AG09309 (cell line): ENCODE measurements around the gene C1orf198.
A peak's percentile ranks its signal among the peaks of the same experiment; 100 is the strongest.

ENCODE experiments used
- DNase-seq: peaks from one replicate; pipeline ENCODE4 v3.0.0-alpha.2; 2010; ENCODE audit warnings: low read depth
- H3K4me3 ChIP-seq: 2 replicates; pipeline ENCODE4 v1.5.1; 2011; ENCODE audit warnings: mild to moderate bottlenecking, low read depth, low read length, moderate library complexity; ENCODE audit not compliant: control insufficient read depth
- TF ChIP-seq, protein P1 (sequence below): IDR thresholded peaks from 2 replicates; pipeline ENCODE4 v1.5.1; 2011; ENCODE audit warnings: mild to moderate bottlenecking, low read depth, low read length, inconsistent platforms; ENCODE audit not compliant: insufficient read depth, control insufficient read depth; ENCODE audit errors: missing control alignments

The C1orf198 gene

DNA sequence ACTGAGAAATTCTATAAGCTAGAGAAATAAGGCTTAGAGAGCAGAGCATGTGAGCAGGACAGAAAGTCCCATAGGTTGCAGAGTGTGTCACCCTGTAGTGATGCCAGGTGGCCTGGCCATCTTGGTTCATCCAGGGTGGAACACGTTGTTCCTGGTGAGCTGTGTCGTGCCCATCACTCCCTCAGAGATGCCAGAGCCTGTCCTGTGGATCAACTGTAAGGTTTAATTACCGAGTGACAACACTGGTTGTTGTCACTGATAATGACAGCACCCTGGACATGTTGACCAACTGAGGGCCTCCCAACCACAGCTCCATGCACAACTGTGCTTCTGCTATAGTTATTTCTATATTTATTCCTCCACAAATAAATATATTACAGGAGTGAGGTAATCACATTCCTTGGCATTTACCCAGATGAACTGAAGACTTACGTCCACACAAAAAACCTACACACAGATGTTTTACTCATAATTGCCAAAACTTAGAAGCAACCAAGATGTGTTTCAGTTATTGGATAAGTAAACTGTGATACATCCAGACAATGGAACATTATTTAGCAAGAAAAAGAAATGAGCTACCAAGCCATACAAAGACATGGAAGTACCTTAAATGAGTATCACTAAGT is 6.2 kb downstream of the C1orf198 start:
- DNase-seq, result peak; percentile 79
- TF ChIP-seq, protein P1, sequence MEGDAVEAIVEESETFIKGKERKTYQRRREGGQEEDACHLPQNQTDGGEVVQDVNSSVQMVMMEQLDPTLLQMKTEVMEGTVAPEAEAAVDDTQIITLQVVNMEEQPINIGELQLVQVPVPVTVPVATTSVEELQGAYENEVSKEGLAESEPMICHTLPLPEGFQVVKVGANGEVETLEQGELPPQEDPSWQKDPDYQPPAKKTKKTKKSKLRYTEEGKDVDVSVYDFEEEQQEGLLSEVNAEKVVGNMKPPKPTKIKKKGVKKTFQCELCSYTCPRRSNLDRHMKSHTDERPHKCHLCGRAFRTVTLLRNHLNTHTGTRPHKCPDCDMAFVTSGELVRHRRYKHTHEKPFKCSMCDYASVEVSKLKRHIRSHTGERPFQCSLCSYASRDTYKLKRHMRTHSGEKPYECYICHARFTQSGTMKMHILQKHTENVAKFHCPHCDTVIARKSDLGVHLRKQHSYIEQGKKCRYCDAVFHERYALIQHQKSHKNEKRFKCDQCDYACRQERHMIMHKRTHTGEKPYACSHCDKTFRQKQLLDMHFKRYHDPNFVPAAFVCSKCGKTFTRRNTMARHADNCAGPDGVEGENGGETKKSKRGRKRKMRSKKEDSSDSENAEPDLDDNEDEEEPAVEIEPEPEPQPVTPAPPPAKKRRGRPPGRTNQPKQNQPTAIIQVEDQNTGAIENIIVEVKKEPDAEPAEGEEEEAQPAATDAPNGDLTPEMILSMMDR, result no peak
- H3K4me3 ChIP-seq, result no peak overlapping the region

- no peak for DNase-seq
- TF ChIP-seq, protein P1, result no peak
- no peak overlapping the region for H3K4me3 ChIP-seq
These were observed 6.8 kb downstream of the C1orf198 start for GRCh38 chr1:230861489-230861888.

- no peak overlapping the region for H3K4me3 ChIP-seq
- TF ChIP-seq, protein P1, result no peak
- DNase-seq, result no peak
These were observed 7.5 kb downstream of the C1orf198 start for GRCh38 chr1:230860617-230861384.

DNA sequence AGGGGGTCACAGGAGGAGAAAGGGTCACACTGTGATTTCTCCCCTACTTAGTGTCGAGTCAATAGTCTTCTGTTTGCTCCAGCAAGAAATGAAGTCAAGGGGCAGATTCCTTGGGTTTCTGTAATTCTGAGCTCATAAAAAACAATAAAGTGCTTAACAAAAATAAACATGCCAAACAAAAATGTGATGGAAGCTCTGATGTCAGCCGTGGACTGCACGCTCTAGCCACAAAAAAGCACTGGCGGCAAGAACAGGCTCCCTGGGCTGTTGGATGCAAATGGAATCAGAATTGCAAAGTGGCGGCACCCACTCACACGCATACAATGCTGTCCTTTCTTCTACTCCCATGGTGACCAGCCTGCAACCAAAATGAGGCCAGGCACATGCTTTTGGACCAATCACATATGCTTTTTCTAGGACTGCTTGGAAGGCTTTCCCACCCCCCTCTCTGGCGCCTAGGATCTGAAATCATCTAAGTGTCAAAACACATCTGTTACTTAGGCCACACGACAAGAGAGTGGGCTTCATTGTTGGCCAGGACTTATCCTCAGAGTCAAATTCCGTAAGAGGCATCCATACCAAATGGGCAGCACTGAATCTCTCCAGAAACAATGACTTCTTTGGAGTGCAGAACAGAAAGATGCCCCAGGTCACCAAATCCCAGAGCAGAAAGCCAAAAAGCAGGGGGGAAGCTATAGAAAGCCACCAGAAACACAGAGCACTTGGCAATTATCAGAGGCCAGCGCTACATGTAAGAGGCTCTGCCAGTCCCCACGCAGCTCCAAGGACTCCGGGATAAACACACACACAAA is 9.2 kb downstream of the C1orf198 start:
- no peak for DNase-seq
- TF ChIP-seq, protein P1, result no peak
- no peak overlapping the region for H3K4me3 ChIP-seq

GRCh38 chr1:230858236-230858820 is 10.0 kb downstream of the C1orf198 start:
- no peak overlapping the region for H3K4me3 ChIP-seq
- DNase-seq, result no peak
- TF ChIP-seq, protein P1, result no peak

GRCh38 chr1:230857822-230858221 is 10.5 kb downstream of the C1orf198 start:
- no peak for DNase-seq
- no peak overlapping the region for H3K4me3 ChIP-seq
- TF ChIP-seq, protein P1, result no peak
